ENCODE measurements around the gene FAM200B. TPM values are rescaled to one million over a fixed set of nuclear protein-coding genes. Genes with fewer than 3 reads are reported as not detected.

FAM200B gene
- total RNA-seq, 1 donor from 2014 or later: 29.1 TPM

GRCh38 chr4:15691346-15692135 lies 9.9 kb downstream of the FAM200B start:
- peaks cover 26% of the 10 kb centered on the region for H3K36me3 ChIP-seq
- H3K4me3 ChIP-seq: no peak overlapping the region
- H3K27me3 ChIP-seq (ENCODE audit: low read depth): no peaks in the 10 kb centered on the region
- no peak for TF ChIP-seq CTCF (IDR thresholded peaks at IDR 0.05; ENCODE audit: borderline replicate concordance)
- H3K9me3 ChIP-seq (replicated peaks): no peaks in the 10 kb centered on the region
- no peak for DNase-seq
- peak overlapping the region; percentile 48 for H3K27ac ChIP-seq (replicated peaks)
- H3K4me1 ChIP-seq: peaks cover 21% of the 10 kb centered on the region
- intact Hi-C loops (cut with micrococcal nuclease): no loop called here

- intact Hi-C loops (cut with micrococcal nuclease): no loop called here
- peaks cover 21% of the 10 kb centered on the region for H3K4me1 ChIP-seq
- H3K9me3 ChIP-seq (replicated peaks): no peaks in the 10 kb centered on the region
- TF ChIP-seq CTCF (IDR thresholded peaks at IDR 0.05; ENCODE audit: borderline replicate concordance): no peak
- no peak for DNase-seq
- H3K27me3 ChIP-seq (ENCODE audit: low read depth): no peaks in the 10 kb centered on the region
- H3K36me3 ChIP-seq: peaks cover 15% of the 10 kb centered on the region
- no peak overlapping the region for H3K4me3 ChIP-seq
- H3K27ac ChIP-seq (replicated peaks): no peak overlapping the region
Measured at GRCh38 chr4:15692602-15693001, 11.0 kb downstream of the FAM200B start.

GRCh38 chr4:15694431-15694830 lies 12.8 kb downstream of the FAM200B start:
- H3K9me3 ChIP-seq (replicated peaks): no peaks in the 10 kb centered on the region
- no peak overlapping the region for H3K4me3 ChIP-seq
- no peak for DNase-seq
- H3K27me3 ChIP-seq (ENCODE audit: low read depth): no peaks in the 10 kb centered on the region
- peaks cover 21% of the 10 kb centered on the region for H3K4me1 ChIP-seq
- peaks cover under 1% of the 10 kb centered on the region for H3K36me3 ChIP-seq
- intact Hi-C loops (cut with micrococcal nuclease): no loop called here
- no peak overlapping the region for H3K27ac ChIP-seq (replicated peaks)
- no peak for TF ChIP-seq CTCF (IDR thresholded peaks at IDR 0.05; ENCODE audit: borderline replicate concordance)

- no peak for DNase-seq
- H3K36me3 ChIP-seq: no peaks in the 10 kb centered on the region
- H3K4me3 ChIP-seq: no peak overlapping the region
- no peak for TF ChIP-seq CTCF (IDR thresholded peaks at IDR 0.05; ENCODE audit: borderline replicate concordance)
- intact Hi-C loops (cut with micrococcal nuclease): no loop called here
- no peaks in the 10 kb centered on the region for H3K9me3 ChIP-seq (replicated peaks)
- H3K27me3 ChIP-seq (ENCODE audit: low read depth): no peaks in the 10 kb centered on the region
- no peak overlapping the region for H3K27ac ChIP-seq (replicated peaks)
- H3K4me1 ChIP-seq: peaks cover 16% of the 10 kb centered on the region
Measured at GRCh38 chr4:15695240-15695699, 13.6 kb downstream of the FAM200B start.

GRCh38 chr4:15695729-15696128 lies 14.1 kb downstream of the FAM200B start:
- H3K4me3 ChIP-seq: no peak overlapping the region
- H3K27ac ChIP-seq (replicated peaks): no peak overlapping the region
- no peak for TF ChIP-seq CTCF (IDR thresholded peaks at IDR 0.05; ENCODE audit: borderline replicate concordance)
- intact Hi-C loops (cut with micrococcal nuclease): no loop called here
- peaks cover 11% of the 10 kb centered on the region for H3K4me1 ChIP-seq
- H3K27me3 ChIP-seq (ENCODE audit: low read depth): no peaks in the 10 kb centered on the region
- DNase-seq: no peak
- H3K9me3 ChIP-seq (replicated peaks): no peaks in the 10 kb centered on the region
- H3K36me3 ChIP-seq: no peaks in the 10 kb centered on the region

All from left ventricle myocardium inferior (tissue), 1 donor.